IPS DF 4.7 (cell line): ENCODE measurements around the gene MTUS2.

ENCODE experiments used
- DNase-seq: peaks from one replicate; pipeline ENCODE4 v3.0.0-alpha.2; 2013; ENCODE audit warnings: low spot score; ENCODE audit errors: extremely low read depth

The MTUS2 gene

GRCh38 chr13:28820099-28821051 is at the start of gene MTUS2:
Gene MTUS2, plus strand, starts transcription at chr13:28820339.
- no peak for DNase-seq

- DNase-seq, result no peak
Measured at GRCh38 chr13:28778308-28779215, 41.6 kb upstream of the MTUS2 start.

- DNase-seq, result no peak
Measured at GRCh38 chr13:28792992-28793391, 27.1 kb upstream of the MTUS2 start.

DNA sequence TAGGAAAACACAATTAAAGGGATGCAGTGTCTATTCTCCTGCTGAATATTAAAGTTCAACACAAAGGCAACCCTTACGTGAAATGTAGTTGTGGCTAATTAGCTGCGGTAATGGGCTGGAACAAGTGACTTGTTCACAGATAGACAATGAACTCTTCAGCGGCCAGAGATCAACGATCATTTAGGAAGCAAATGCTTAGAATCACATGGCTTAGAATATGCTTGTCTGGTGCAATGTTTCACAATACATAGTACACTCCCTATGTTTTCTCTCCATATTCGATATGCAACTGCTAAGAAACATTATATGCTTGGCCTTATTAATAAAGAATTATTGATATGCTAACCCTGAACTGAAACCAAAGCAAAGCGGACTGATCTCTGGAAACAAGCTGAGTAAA is 25.7 kb upstream of the MTUS2 start:
- no peak for DNase-seq

GRCh38 chr13:28796938-28797257 is 23.2 kb upstream of the MTUS2 start:
- DNase-seq, result no peak

- DNase-seq, result no peak
Measured at GRCh38 chr13:28805193-28805819, 14.8 kb upstream of the MTUS2 start.

- no peak for DNase-seq
Measured at GRCh38 chr13:28817204-28817603, 2.9 kb upstream of the MTUS2 start.

DNA sequence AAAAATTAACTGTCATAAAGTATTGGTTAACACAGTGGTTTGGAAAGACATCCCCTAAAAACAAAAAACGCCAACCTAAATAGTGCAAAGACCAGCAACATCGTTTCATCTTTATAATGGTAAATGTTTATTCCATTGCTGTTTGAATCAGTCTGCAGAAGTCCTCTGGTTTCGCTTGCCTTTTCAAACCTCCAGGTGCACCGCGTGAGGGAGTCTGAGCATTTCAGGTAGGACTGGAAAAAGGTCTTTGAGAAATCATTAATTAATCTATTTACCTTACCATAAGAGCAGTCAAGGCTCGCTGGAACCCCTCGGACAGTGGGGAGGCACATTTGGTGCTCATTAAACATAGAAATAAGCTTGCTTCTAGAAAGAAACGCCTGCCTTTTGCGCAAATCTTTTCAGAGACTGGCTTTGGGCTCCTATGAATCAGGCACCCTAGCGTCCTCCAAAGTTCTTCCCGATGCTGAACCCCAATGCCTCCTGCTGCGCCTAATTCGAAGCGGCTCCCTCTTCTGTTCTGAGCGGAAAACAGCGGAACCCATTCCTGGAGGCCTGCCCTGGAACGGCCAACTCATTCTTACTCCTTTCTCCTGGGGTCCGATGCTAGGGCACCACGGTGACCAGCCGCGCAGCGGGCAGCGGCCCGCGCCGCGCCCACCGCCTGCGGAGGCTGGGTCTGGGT is 951 bp upstream of the MTUS2 start:
- no peak for DNase-seq

DNA sequence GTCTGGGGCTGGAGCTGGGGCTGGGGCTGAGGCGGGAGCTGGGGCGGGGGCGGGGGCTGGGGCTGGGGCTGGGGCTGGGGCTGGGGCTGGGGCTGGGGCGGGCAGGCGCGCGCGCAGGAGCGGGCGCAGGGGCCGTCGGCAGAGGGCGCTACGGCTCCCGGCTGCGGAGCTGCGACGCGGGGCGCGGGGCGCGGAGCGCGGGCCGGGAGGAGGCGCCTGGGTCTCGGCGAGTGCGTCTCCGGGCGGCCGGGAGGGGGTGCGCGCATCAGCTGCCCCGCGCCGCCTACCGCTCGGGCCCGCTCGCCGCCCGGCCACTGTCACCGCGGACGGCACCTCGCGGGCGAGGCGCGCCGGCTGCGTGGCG is 422 bp upstream of the MTUS2 start:
- DNase-seq, result no peak

DNA sequence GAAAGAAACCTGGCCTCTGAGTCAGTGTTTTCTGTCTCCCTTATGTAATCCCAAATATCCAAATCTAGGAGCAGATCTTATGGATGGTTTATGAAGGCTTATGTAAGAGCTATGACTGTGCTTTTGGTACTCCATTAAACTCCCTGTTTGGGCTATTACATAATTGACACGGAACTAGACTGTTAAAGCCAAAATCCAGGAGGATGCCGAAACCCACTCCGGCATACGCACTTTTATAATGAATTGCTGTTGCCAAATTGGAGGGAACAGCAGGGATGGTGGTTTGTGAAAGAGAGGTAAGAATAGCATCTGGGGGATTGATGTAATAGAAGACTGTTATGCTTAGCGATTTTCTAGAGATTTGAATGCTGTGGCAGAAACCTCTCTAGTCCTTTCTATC is 2.0 kb downstream of the MTUS2 start:
- DNase-seq, result no peak

- no peak for DNase-seq
Measured at GRCh38 chr13:28822801-28823200, 2.7 kb downstream of the MTUS2 start.

DNA sequence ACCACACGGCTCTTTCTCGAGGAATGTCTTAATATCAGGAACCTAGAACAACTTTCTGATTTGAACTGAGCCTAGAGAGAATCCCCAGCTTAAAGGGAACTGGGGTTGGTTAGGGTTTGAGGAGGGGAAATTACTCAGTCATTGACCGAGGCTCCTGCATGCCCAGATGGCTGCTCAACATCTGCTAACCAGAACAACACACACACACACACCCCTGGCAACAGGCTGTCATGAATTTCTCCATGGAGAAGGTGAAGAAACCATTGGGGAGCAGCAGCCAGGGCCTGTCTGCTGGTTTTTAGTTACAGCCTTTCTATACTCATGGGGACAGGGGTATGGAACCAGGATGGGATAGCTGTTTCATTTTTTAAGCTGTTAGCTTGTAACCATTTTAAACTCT is 5.2 kb downstream of the MTUS2 start:
- DNase-seq, result no peak

GRCh38 chr13:28826368-28826767 is 6.2 kb downstream of the MTUS2 start:
- DNase-seq, result no peak

GRCh38 chr13:28830580-28830979 is 10.4 kb downstream of the MTUS2 start:
- DNase-seq, result no peak

DNA sequence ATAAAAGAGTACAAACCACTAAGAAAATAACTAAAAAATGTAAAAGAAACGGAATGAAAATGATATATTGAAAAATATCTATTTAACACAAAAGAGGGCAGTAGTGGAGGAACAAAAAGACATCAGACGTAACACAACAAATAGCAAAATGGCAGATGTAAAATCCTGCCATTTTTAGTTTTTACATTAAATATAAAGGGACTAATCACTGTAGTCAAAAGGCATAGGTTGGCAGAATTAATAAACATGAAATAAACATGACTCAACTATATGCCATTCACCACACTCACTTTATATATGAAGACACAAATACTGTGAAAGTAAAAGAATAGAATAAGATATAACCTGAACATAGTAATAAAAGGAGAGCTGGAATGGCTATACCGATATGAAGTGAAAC is 11.0 kb downstream of the MTUS2 start:
- no peak for DNase-seq

GRCh38 chr13:28837111-28837510 is 17.0 kb downstream of the MTUS2 start:
- no peak for DNase-seq

DNA sequence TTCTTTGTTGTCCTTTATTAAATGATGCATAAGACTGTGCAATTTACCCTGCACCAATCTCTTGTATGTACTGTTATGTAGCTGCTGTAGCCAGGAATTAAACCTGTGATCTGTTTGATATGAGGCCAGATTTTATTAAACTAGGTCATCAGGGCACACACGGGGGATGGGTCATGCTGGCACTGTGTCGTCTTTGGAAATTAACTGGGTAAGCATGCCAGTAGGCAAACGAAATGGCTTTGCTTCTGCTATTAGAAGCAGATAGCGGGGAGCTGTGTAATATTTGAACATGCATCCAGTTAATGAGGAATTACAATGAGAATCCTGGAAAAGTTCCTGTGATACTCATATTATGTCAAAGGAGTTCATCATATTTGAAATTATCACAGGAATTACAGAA is 23.5 kb downstream of the MTUS2 start:
- no peak for DNase-seq

DNA sequence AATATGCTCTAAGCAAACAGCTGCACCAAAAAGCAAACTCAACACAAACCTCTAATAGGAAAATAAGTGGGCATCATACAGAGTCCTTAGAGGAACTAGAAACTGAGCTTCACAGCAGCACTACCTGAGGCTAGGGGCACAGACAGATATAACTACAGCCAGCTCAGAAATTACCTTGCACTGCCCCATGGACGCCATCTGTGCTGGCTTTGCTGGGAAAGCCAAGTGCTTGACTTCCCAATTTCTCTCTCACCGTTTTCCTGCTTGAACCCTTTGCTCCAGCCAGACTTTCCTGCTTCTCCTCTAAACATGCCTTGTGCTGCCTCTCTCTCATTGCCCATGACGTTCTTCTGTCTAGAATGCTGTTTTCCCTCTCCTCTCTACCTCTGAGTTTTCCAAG is 29.3 kb downstream of the MTUS2 start:
- DNase-seq, result no peak

GRCh38 chr13:28850226-28850625 is 30.1 kb downstream of the MTUS2 start:
- no peak for DNase-seq

- DNase-seq, result no peak
Measured at GRCh38 chr13:28851422-28851821, 31.3 kb downstream of the MTUS2 start.

- DNase-seq, result no peak
Measured at GRCh38 chr13:28854657-28855056, 34.5 kb downstream of the MTUS2 start.
